ENCODE data around the gene TNFRSF19.

TNFRSF19 gene

GRCh38 chr13:23695196-23695595, 125.0 kb downstream of the TNFRSF19 start (continued):
- TF ChIP-seq TOX (CRISPR knock-in tag; IDR thresholded peaks at IDR 0.05; ENCODE audit: borderline replicate concordance) = no peak
- TF ChIP-seq ESRRG (CRISPR knock-in tag; IDR thresholded peaks at IDR 0.05) = no peak

GRCh38 chr13:23695711-23696464, 125.7 kb downstream of the TNFRSF19 start:
- ATAC-seq = no peak
- TF ChIP-seq GLIS3 (CRISPR knock-in tag; IDR thresholded peaks at IDR 0.05) (no peak), POU6F1 (CRISPR knock-in tag; IDR thresholded peaks at IDR 0.05; ENCODE audit: borderline replicate concordance, low read depth) (no peak), ARNTL (CRISPR knock-in tag; IDR thresholded peaks at IDR 0.05; ENCODE audit: borderline replicate concordance, low read depth) (no peak), CSDC2 (CRISPR knock-in tag; IDR thresholded peaks at IDR 0.05) (no peak), ZNF8 (CRISPR knock-in tag; IDR thresholded peaks at IDR 0.05) (no peak)

- TF ChIP-seq ZFP3 (CRISPR knock-in tag; IDR thresholded peaks at IDR 0.05) (no peak), SNAI2 (CRISPR knock-in tag; IDR thresholded peaks at IDR 0.05) (no peak), ESRRG (CRISPR knock-in tag; IDR thresholded peaks at IDR 0.05) (no peak), POU6F1 (CRISPR knock-in tag; IDR thresholded peaks at IDR 0.05; ENCODE audit: borderline replicate concordance, low read depth) (no peak), TSHZ2 (CRISPR knock-in tag; IDR thresholded peaks at IDR 0.05) (no peak), PATZ1 (CRISPR knock-in tag; IDR thresholded peaks at IDR 0.05; ENCODE audit: borderline replicate concordance) (no peak), GLIS3 (CRISPR knock-in tag; IDR thresholded peaks at IDR 0.05) (no peak), ZC3H10 (CRISPR knock-in tag; IDR thresholded peaks at IDR 0.05) (no peak), ZNF70 (CRISPR knock-in tag; IDR thresholded peaks at IDR 0.05) (no peak), ISL1 (CRISPR knock-in tag; IDR thresholded peaks at IDR 0.05) (no peak), ARNTL (CRISPR knock-in tag; IDR thresholded peaks at IDR 0.05; ENCODE audit: borderline replicate concordance, low read depth) (no peak), CREB5 (CRISPR knock-in tag; IDR thresholded peaks at IDR 0.05; ENCODE audit: low read depth) (no peak)
- no peak for ATAC-seq
These were observed 126.4 kb downstream of the TNFRSF19 start for GRCh38 chr13:23696610-23697009.

GRCh38 chr13:23697772-23698313, 127.6 kb downstream of the TNFRSF19 start:
- ATAC-seq = no peak
- TF ChIP-seq GLIS3 (CRISPR knock-in tag; IDR thresholded peaks at IDR 0.05) (no peak), POU6F1 (CRISPR knock-in tag; IDR thresholded peaks at IDR 0.05; ENCODE audit: borderline replicate concordance, low read depth) (no peak), ARNTL (CRISPR knock-in tag; IDR thresholded peaks at IDR 0.05; ENCODE audit: borderline replicate concordance, low read depth) (no peak), OSR1 (CRISPR knock-in tag; IDR thresholded peaks at IDR 0.05) (no peak), ZNF8 (CRISPR knock-in tag; IDR thresholded peaks at IDR 0.05) (no peak), PATZ1 (CRISPR knock-in tag; IDR thresholded peaks at IDR 0.05; ENCODE audit: borderline replicate concordance) (no peak), CSRNP3 (CRISPR knock-in tag; IDR thresholded peaks at IDR 0.05) (no peak), TCF4 (CRISPR knock-in tag; IDR thresholded peaks at IDR 0.05; ENCODE audit: borderline replicate concordance) (no peak), SNAI2 (CRISPR knock-in tag; IDR thresholded peaks at IDR 0.05) (no peak), ESRRG (CRISPR knock-in tag; IDR thresholded peaks at IDR 0.05) (no peak), PPARA (CRISPR knock-in tag; IDR thresholded peaks at IDR 0.05; ENCODE audit: borderline replicate concordance) (no peak)
